Measurements from ENCODE around the gene MTHFS.
"Not testable (repeated sequence)": the region's sequence is repeated elsewhere in the genome, so short reads cannot be mapped to it uniquely, and the experiment has no call there.

MTHFS gene

DNA sequence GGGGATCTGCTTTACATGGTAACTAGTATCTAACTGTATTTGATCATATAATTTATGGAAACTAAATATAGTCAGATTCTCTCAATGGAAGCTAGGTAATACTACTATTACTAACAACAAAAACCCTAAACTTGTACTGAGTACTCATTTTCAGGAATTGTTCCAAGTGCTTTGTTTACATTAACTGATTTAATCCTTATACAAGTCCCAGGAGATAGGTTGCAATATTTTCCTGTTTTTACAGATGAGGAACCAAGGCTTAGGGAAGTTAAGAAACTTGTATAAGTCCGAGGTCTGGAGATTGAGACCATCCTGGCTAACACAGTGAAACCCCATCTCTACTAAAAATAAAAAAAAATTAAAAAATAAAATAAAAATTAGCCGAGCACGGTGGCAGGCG is 7.5 kb upstream of the MTHFS start:
- Histone ChIP-seq H4K20me1 (ENCODE audit: insufficient read depth) (no peaks in the 10 kb centered on the region), H3K27ac (no peak overlapping the region)

DNA sequence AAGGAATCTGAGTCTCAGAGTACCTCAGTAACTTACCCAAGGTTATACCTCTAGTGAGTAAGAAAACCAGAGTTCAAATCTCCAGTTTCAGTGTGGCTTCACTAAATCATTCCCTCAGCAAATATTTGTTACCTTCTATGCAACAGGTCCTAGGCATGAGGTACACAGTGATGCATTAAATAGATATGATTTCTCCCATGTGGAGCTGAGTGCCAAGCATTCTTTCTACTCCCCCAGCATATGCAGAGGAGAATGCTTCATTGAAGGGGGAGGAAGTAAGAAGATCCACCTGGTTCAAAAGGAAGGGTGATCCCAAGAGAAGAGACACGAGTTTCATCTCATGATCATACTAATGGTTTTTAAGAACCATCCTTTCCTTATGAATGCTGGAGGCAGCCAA is 6.8 kb upstream of the MTHFS start:
- no peak overlapping the region for H3K4me2 ChIP-seq
- no peaks in the 10 kb centered on the region for H3K79me2 ChIP-seq (ENCODE audit: insufficient read depth, low read depth)
- H3K9ac ChIP-seq, result no peak overlapping the region
- H3K4me3 ChIP-seq (IDR thresholded peaks at IDR 0.05; ENCODE audit: insufficient read depth, low read depth, low read length), result no peak overlapping the region
- no peaks in the 10 kb centered on the region for H3K36me3 ChIP-seq (ENCODE audit: insufficient read depth)
- H3K27ac ChIP-seq, result no peak overlapping the region
- TF ChIP-seq, protein P1, sequence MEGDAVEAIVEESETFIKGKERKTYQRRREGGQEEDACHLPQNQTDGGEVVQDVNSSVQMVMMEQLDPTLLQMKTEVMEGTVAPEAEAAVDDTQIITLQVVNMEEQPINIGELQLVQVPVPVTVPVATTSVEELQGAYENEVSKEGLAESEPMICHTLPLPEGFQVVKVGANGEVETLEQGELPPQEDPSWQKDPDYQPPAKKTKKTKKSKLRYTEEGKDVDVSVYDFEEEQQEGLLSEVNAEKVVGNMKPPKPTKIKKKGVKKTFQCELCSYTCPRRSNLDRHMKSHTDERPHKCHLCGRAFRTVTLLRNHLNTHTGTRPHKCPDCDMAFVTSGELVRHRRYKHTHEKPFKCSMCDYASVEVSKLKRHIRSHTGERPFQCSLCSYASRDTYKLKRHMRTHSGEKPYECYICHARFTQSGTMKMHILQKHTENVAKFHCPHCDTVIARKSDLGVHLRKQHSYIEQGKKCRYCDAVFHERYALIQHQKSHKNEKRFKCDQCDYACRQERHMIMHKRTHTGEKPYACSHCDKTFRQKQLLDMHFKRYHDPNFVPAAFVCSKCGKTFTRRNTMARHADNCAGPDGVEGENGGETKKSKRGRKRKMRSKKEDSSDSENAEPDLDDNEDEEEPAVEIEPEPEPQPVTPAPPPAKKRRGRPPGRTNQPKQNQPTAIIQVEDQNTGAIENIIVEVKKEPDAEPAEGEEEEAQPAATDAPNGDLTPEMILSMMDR (conservative IDR thresholded peaks at IDR 0.05; ENCODE audit: low read depth, low read length), result no peak
- H2AFZ ChIP-seq (ENCODE audit: low read depth), result no peak overlapping the region
- H3K27me3 ChIP-seq (ENCODE audit: insufficient read depth, low read depth), result no peaks in the 10 kb centered on the region
- no peaks in the 10 kb centered on the region for H3K4me1 ChIP-seq (ENCODE audit: low read depth, poor library complexity, severe bottlenecking)
- no peaks in the 10 kb centered on the region for H4K20me1 ChIP-seq (ENCODE audit: insufficient read depth)

More for the DNA sequence above, 7.5 kb upstream of the MTHFS start:
- no peak overlapping the region for H3K4me3 ChIP-seq (IDR thresholded peaks at IDR 0.05; ENCODE audit: insufficient read depth, low read depth, low read length)
- H3K4me1 ChIP-seq (ENCODE audit: low read depth, poor library complexity, severe bottlenecking), result no peaks in the 10 kb centered on the region
- no peak overlapping the region for H2AFZ ChIP-seq (ENCODE audit: low read depth)
- no peak overlapping the region for H3K4me2 ChIP-seq
- no peaks in the 10 kb centered on the region for H3K27me3 ChIP-seq (ENCODE audit: insufficient read depth, low read depth)
- H3K9ac ChIP-seq, result no peak overlapping the region
- no peaks in the 10 kb centered on the region for H3K36me3 ChIP-seq (ENCODE audit: insufficient read depth)
- TF ChIP-seq, protein P1 (conservative IDR thresholded peaks at IDR 0.05; ENCODE audit: low read depth, low read length), result no peak
- no peaks in the 10 kb centered on the region for H3K79me2 ChIP-seq (ENCODE audit: insufficient read depth, low read depth)

DNA sequence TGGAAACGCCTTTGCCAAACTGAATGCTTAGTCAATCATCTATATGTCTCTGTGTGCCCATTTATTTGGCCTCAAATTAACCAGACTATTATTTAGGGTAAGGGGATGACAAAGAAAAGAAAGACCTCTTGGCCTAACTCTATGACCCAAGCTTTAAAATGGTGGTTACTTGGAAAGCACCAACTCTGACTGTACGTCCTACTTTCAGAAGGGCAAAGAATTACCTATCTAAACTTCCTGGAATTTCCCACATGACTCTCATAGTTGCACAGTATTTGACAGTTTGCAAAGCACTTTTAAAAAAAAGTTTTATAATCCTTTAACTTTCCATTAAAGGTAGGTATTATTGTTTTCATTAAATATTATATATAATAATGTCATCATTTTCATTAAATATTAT is 6.3 kb upstream of the MTHFS start:
- Histone ChIP-seq H2AFZ (ENCODE audit: low read depth) (no peak overlapping the region), H3K4me1 (ENCODE audit: low read depth, poor library complexity, severe bottlenecking) (no peaks in the 10 kb centered on the region), H3K79me2 (ENCODE audit: insufficient read depth, low read depth) (no peaks in the 10 kb centered on the region), H3K9ac (no peak overlapping the region), H3K27me3 (ENCODE audit: insufficient read depth, low read depth) (no peaks in the 10 kb centered on the region), H3K4me2 (no peak overlapping the region), H3K36me3 (ENCODE audit: insufficient read depth) (no peaks in the 10 kb centered on the region), H3K27ac (no peak overlapping the region), H4K20me1 (ENCODE audit: insufficient read depth) (no peaks in the 10 kb centered on the region), H3K4me3 (IDR thresholded peaks at IDR 0.05; ENCODE audit: insufficient read depth, low read depth, low read length) (no peak overlapping the region)
- TF ChIP-seq, protein P1 (conservative IDR thresholded peaks at IDR 0.05; ENCODE audit: low read depth, low read length), result no peak

DNA sequence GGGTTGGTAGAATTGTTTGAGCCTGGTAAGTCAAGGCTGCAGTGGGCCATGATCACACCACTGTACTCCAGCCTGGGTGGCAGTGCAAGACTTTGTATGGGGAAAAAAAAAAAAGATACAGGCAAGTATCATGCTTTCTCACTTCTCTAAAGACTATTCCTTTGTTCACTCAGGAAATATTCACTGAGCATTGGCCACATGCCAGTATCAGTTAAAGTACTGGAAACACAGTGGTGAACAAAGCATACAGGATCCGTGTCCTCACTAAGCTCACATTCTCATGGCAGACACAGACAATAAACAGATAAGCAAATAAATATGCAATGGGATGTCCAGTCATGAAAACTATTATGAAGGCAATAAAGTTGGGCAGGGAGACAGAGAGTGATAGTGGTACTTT is 5.1 kb upstream of the MTHFS start:
- no peak overlapping the region for H3K4me2 ChIP-seq

DNA sequence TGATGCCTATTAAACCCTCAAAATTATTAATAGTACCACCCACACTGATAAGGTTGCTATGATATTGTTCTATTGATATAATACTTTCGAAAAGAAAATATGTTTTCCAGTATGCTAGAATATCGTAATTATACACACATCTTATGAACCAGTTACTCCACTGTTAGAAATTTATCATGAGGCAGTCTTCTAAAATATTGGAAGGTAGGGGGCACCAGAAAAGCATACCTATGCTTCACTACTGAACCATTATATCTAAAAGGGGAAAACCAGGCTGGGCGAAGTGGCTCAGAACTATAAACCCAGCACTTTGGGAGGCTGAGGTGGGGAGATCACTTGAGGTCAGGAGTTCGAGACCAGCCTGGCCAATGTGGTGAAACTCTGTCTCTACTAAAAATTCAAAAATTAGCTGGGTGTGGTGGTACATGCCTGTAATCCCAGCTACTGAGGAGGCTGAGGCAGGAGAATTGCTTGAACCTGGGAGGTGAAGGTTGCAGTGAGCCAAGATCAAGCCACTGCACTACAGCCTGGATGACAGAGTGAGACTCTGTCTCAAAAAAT is 4.1 kb upstream of the MTHFS start:
- H4K20me1 ChIP-seq (ENCODE audit: insufficient read depth); H3K36me3 ChIP-seq (ENCODE audit: insufficient read depth); H2AFZ ChIP-seq (ENCODE audit: low read depth); H3K27ac ChIP-seq; H3K27me3 ChIP-seq (ENCODE audit: insufficient read depth, low read depth); H3K4me2 ChIP-seq; H3K79me2 ChIP-seq (ENCODE audit: insufficient read depth, low read depth); H3K4me3 ChIP-seq (IDR thresholded peaks at IDR 0.05; ENCODE audit: insufficient read depth, low read depth, low read length); H3K9ac ChIP-seq: not testable (repeated sequence)
- H3K4me1 ChIP-seq (ENCODE audit: low read depth, poor library complexity, severe bottlenecking), result peaks cover 11% of the 10 kb centered on the region

More for the DNA sequence above, 5.1 kb upstream of the MTHFS start:
- Histone ChIP-seq H3K4me3 (IDR thresholded peaks at IDR 0.05; ENCODE audit: insufficient read depth, low read depth, low read length) (no peak overlapping the region), H3K27ac (no peak overlapping the region), H3K4me1 (ENCODE audit: low read depth, poor library complexity, severe bottlenecking) (peaks cover 8% of the 10 kb centered on the region), H4K20me1 (ENCODE audit: insufficient read depth) (no peaks in the 10 kb centered on the region), H3K27me3 (ENCODE audit: insufficient read depth, low read depth) (no peaks in the 10 kb centered on the region), H3K79me2 (ENCODE audit: insufficient read depth, low read depth) (no peaks in the 10 kb centered on the region), H3K9ac (no peak overlapping the region), H3K36me3 (ENCODE audit: insufficient read depth) (no peaks in the 10 kb centered on the region), H2AFZ (ENCODE audit: low read depth) (no peak overlapping the region)
- TF ChIP-seq, protein P1 (conservative IDR thresholded peaks at IDR 0.05; ENCODE audit: low read depth, low read length), result no peak
